ENCODE data around the gene ITGAD.

Gene ITGAD

GRCh38 chr16:31404353-31405064 lies 11.4 kb downstream of the ITGAD start:
- no peak overlapping the region for H2AFZ ChIP-seq (ENCODE audit: low read depth, low read length, severe bottlenecking)
- no peak overlapping the region for H3K4me2 ChIP-seq (ENCODE audit: low read depth, low read length, poor library complexity, severe bottlenecking)
- H4K20me1 ChIP-seq (ENCODE audit: low read depth, low read length): no peaks in the 10 kb centered on the region
- TF ChIP-seq CTCF (IDR thresholded peaks at IDR 0.05; ENCODE audit: insufficient read depth, low read length, poor library complexity, severe bottlenecking) (no peak), EZH2phosphoT487 (conservative IDR thresholded peaks at IDR 0.05; ENCODE audit: low read length) (no peak)
- H3K9me3 ChIP-seq (ENCODE audit: insufficient read depth, low read length): no peaks in the 10 kb centered on the region
- no peaks in the 10 kb centered on the region for H3K27me3 ChIP-seq (ENCODE audit: low read length)
- H3K36me3 ChIP-seq (ENCODE audit: low read length): no peaks in the 10 kb centered on the region
- no peak overlapping the region for H3K9ac ChIP-seq (ENCODE audit: low read length)
- H3F3A ChIP-seq (ENCODE audit: insufficient read depth): no peaks in the 10 kb centered on the region
- no peaks in the 10 kb centered on the region for H3K9me2 ChIP-seq (replicated peaks; ENCODE audit: insufficient read depth, low read length)
- no peak overlapping the region for H3K27ac ChIP-seq (ENCODE audit: low read depth, low read length)
- H3K79me2 ChIP-seq (ENCODE audit: insufficient read depth, low read length): no peaks in the 10 kb centered on the region
- H3K4me3 ChIP-seq (ENCODE audit: insufficient read depth, low read length, poor library complexity, severe bottlenecking): no peak overlapping the region

GRCh38 chr16:31407406-31407805 lies 14.3 kb downstream of the ITGAD start:
- no peak overlapping the region for H3K4me3 ChIP-seq (ENCODE audit: insufficient read depth, low read length, poor library complexity, severe bottlenecking)
- H3K27me3 ChIP-seq (ENCODE audit: low read length): no peaks in the 10 kb centered on the region
- no peaks in the 10 kb centered on the region for H3F3A ChIP-seq (ENCODE audit: insufficient read depth)
- no peak overlapping the region for H3K4me2 ChIP-seq (ENCODE audit: low read depth, low read length, poor library complexity, severe bottlenecking)
- H3K36me3 ChIP-seq (ENCODE audit: low read length): no peaks in the 10 kb centered on the region
- H3K9me2 ChIP-seq (replicated peaks; ENCODE audit: insufficient read depth, low read length): no peaks in the 10 kb centered on the region
- no peak overlapping the region for H3K27ac ChIP-seq (ENCODE audit: low read depth, low read length)
- no peak for TF ChIP-seq CTCF (IDR thresholded peaks at IDR 0.05; ENCODE audit: insufficient read depth, low read length, poor library complexity, severe bottlenecking)
- no peak for TF ChIP-seq EZH2phosphoT487 (conservative IDR thresholded peaks at IDR 0.05; ENCODE audit: low read length)
- H3K9me3 ChIP-seq (ENCODE audit: insufficient read depth, low read length): no peaks in the 10 kb centered on the region
- H3K9ac ChIP-seq (ENCODE audit: low read length): no peak overlapping the region
- H3K79me2 ChIP-seq (ENCODE audit: insufficient read depth, low read length): no peaks in the 10 kb centered on the region
- H4K20me1 ChIP-seq (ENCODE audit: low read depth, low read length): no peaks in the 10 kb centered on the region
- H2AFZ ChIP-seq (ENCODE audit: low read depth, low read length, severe bottlenecking): no peak overlapping the region

- TF ChIP-seq CTCF (IDR thresholded peaks at IDR 0.05; ENCODE audit: insufficient read depth, low read length, poor library complexity, severe bottlenecking): no peak
- no peak for TF ChIP-seq EZH2phosphoT487 (conservative IDR thresholded peaks at IDR 0.05; ENCODE audit: low read length)
- H3K36me3 ChIP-seq (ENCODE audit: low read length): no peaks in the 10 kb centered on the region
Observed at GRCh38 chr16:31409433-31409832, 16.3 kb downstream of the ITGAD start.

More at GRCh38 chr16:31409433-31409832, 16.3 kb downstream of the ITGAD start:
- Histone ChIP-seq H4K20me1 (ENCODE audit: low read depth, low read length) (no peaks in the 10 kb centered on the region), H3K9me3 (ENCODE audit: insufficient read depth, low read length) (no peaks in the 10 kb centered on the region), H3K4me2 (ENCODE audit: low read depth, low read length, poor library complexity, severe bottlenecking) (no peak overlapping the region), H2AFZ (ENCODE audit: low read depth, low read length, severe bottlenecking) (no peak overlapping the region), H3K9me2 (replicated peaks; ENCODE audit: insufficient read depth, low read length) (no peaks in the 10 kb centered on the region), H3K79me2 (ENCODE audit: insufficient read depth, low read length) (no peaks in the 10 kb centered on the region), H3K27ac (ENCODE audit: low read depth, low read length) (no peak overlapping the region), H3K9ac (ENCODE audit: low read length) (no peak overlapping the region), H3K4me3 (ENCODE audit: insufficient read depth, low read length, poor library complexity, severe bottlenecking) (no peak overlapping the region), H3K27me3 (ENCODE audit: low read length) (no peaks in the 10 kb centered on the region), H3F3A (ENCODE audit: insufficient read depth) (no peaks in the 10 kb centered on the region)
